ENCODE measurements around the gene ZNF675.
"Not testable (repeated sequence)": the region's sequence is repeated elsewhere in the genome, so short reads cannot be mapped to it uniquely, and the experiment has no call there.

ZNF675 gene

DNA sequence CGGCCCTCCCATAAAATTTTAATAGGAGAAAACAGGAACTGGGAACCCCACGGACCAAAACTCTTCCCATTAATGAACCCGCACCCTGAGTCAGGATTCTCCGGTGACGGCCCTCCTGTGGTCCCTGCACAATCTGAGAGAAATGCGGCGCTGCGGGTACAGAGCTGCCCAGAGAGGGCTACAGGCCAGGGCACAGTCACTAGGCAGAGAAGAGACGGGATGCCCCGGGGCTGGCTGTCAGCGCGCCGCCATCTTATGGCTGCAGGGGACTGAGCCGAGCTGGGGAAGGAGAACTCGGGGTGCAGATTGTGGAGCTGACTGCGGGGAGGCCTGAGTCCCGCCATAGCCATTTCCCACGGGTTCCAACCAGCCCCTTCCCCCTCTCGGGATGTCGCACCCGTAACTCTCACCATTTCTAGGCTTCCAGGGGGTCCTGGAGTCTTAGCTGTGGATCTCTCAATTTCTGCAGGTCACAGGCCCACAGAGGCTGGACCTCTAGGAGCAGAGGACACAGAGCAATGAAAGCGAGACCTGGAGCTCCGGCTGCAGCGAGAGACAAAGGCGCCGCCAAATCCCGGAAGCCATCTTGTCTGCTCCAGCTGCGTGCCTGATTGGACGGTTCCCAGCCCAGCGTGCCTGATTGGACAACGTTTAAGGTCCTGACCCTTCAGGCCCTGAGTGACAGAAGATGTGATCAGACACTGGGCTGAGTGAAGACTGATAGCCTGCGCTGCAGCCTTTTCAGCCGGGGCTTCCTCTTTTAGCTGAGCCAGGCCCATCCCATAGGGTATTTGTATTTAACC is at the start of gene ZNF675:
ZNF675 (minus strand) TSS at position 592 of the 803 bp plus-strand sequence; CDS start at position 413, 179 bp downstream.
- DNase-seq (ENCODE audit: low spot score) = peak; percentile 94

GRCh38 chr19:23730729-23731465 is 43.9 kb upstream of the ZNF675 start:
- not testable (repeated sequence) for DNase-seq (ENCODE audit: low spot score)

- not testable (repeated sequence) for DNase-seq (ENCODE audit: low spot score)
These were observed 37.1 kb upstream of the ZNF675 start for GRCh38 chr19:23724161-23724560.

GRCh38 chr19:23718802-23719201 is 31.8 kb upstream of the ZNF675 start:
- DNase-seq (ENCODE audit: low spot score) = no peak

- no peak for DNase-seq (ENCODE audit: low spot score)
These were observed 29.8 kb upstream of the ZNF675 start for GRCh38 chr19:23716792-23717191.

DNA sequence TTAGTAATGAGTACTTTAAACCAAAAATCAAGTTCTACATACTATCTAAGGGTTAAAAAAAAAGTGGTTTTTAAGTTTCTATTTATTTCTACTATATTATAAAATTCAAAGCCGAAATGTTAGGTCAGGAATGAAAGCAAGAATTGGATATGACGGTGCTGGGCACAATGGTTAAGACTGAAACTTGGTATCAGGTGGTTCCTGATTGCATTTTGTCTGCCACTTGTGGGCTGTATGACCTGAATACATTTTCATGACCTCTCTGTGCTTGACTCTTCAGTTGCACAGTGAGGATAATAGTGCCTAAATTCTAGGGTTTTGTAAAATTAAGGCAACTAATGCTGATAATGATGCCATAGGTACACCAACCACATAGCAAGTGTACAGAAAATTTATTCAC is 22.3 kb upstream of the ZNF675 start:
- no peak for DNase-seq (ENCODE audit: low spot score)

GRCh38 chr19:23706657-23707056 is 19.6 kb upstream of the ZNF675 start:
- DNase-seq (ENCODE audit: low spot score) = no peak

DNA sequence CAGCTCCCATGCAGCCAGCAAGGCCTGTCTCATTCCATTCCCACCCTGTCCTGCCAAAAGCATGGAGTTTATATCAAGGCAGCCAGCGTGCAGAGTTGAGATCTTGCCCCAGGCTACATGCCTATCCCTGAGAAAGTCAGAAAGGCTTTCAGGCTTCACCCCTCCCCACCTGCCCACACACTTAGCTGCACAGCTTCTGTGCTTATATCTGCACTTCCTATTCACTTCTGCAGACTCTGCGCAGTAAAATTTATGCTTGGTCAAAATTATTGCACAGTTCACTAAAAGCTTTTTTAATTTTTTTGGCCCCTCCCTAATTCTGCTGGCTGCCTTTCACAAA is 12.5 kb upstream of the ZNF675 start:
- no peak for DNase-seq (ENCODE audit: low spot score)

GRCh38 chr19:23698711-23699520 is 11.9 kb upstream of the ZNF675 start:
- DNase-seq (ENCODE audit: low spot score) = no peak

GRCh38 chr19:23692937-23693336 is 5.9 kb upstream of the ZNF675 start:
- DNase-seq (ENCODE audit: low spot score) = not testable (repeated sequence)

GRCh38 chr19:23673132-23673531 is 13.9 kb downstream of the ZNF675 start:
- no peak for DNase-seq (ENCODE audit: low spot score)

DNA sequence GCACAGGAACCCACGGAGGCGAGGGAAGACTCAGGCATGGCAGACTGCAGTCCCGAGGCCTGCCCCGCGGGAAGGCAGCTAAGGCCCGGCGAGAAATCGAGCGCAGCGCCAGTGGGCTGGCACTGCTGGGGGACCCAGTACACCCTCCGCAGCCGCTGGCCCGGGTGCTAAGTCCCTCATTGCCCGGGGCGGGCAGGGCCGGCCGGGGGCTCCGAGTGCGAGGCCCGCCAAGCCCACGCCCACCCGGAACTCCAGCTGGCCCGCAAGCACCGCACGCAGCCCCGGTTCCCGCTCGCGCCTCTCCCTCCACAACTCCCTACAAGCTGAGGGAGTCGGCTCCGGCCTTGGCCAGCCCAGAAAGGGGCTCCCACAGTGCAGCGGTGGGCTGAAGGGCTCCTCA is 18.4 kb downstream of the ZNF675 start:
- DNase-seq (ENCODE audit: low spot score) = not testable (repeated sequence)

GRCh38 chr19:23665651-23666410 is 21.2 kb downstream of the ZNF675 start:
- DNase-seq (ENCODE audit: low spot score) = no peak

DNA sequence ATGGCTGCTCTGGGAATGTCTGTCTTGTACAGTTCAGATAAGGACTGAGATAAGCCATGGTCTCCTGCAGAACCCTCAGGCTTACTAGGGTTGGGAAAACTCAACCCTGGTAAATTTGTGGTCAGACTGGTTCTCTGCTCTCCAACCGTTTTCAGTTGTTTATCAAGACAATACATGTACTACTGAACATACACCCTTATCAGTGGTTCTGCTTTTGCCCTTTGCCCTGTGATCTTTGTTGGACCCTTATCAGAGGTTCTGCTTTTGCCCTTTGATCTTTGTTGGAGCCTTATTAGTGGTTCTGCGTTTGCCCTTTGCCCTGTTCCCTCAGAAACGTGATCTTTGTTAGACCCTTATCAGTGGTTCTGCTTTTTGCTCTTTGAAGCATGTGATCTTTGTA is 37.2 kb downstream of the ZNF675 start:
- not testable (repeated sequence) for DNase-seq (ENCODE audit: low spot score)
